ENCODE results near the gene LRRC38.

- no peak for TF ChIP-seq CTCF (conservative IDR thresholded peaks at IDR 0.05; ENCODE audit: low read depth, low read length)
- TF ChIP-seq EZH2phosphoT487 (IDR thresholded peaks at IDR 0.05; ENCODE audit: borderline replicate concordance, low read length), result no peak
- no peak for TF ChIP-seq EZH2 (IDR thresholded peaks at IDR 0.05; ENCODE audit: low read length, unreplicated experiment)
Measured at GRCh38 chr1:13478692-13479091, 35.1 kb downstream of the LRRC38 start.
